GM12878 (cell line): ENCODE results near the gene NFKBIB. TPM values are rescaled to one million over a fixed set of nuclear protein-coding genes. Genes with fewer than 3 reads are reported as not detected.

Source experiments
- ATAC-seq: fragments of 200-7000 bp; cut with Tn5 transposase; 3 replicates; pipeline ENCODE4 v1.9.1; 2020; ENCODE audit warnings: mild to moderate bottlenecking, moderate library complexity
- BruUV-seq: library from RNA; stranded (reverse); fragments of 400-500 nt; replicated peaks from 2 replicates; lab custom pipeline; 2021; lab: Mats Ljungman, UMichigan
- CTCF ChIA-PET: fragments of 300-600 bp; sonication (Branson Sonifier 250); formaldehyde crosslinking; extraction: SDS; loops from one replicate; lab custom pipeline; 2021; ENCODE audit warnings: inconsistent platforms; lab: Yijun Ruan, JAX
- POLR2A ChIA-PET: fragments of 350-600 bp; formaldehyde crosslinking; extraction: SDS; loops from one replicate; lab custom pipeline; 2021; ENCODE audit warnings: inconsistent platforms; lab: Charles Lee
- RAD21 ChIA-PET: fragments of 300-600 bp; sonication (Branson Sonifier 250); formaldehyde crosslinking; loops from one replicate; lab custom pipeline; 2023; ENCODE audit warnings: antibody characterized with exemption; ENCODE audit not compliant: unreplicated experiment; lab: Charles Lee
- SMC1A ChIA-PET: fragments of 300-600 bp; sonication (Branson Sonifier 250); formaldehyde crosslinking; loops from one replicate; lab custom pipeline; 2023; ENCODE audit not compliant: unreplicated experiment, uncharacterized antibody; lab: Charles Lee
- DNase-seq: peaks from one replicate; pipeline ENCODE4 v3.0.0-alpha.2; 2011; ENCODE audit warnings: low read depth, low spot score
- FAIRE-seq: peaks from 3 replicates; lab custom pipeline; 2011; peaks lifted over from hg19 to GRCh38; lab: Jason Lieb, UNC
- H2AFZ ChIP-seq: 2 replicates; pipeline ENCODE4 v1.6.0; 2011; ENCODE audit warnings: low read depth, low read length, control low read depth; ENCODE audit not compliant: control insufficient read depth
- H3K27ac ChIP-seq: 2 replicates; pipeline ENCODE4 v1.5.1; 2011; ENCODE audit warnings: control low read depth; ENCODE audit not compliant: control insufficient read depth, insufficient read depth
- H3K27me3 ChIP-seq, 2 experiments: replicated peaks in 1 of 2; 2 replicates each; pipeline versions ENCODE4 v1.6.0 to v1.6.1; 2011; ENCODE audit warnings: low read length in 1 of 2; ENCODE audit not compliant: control insufficient read depth in 2 of 2, insufficient read depth in 2 of 2
- H3K36me3 ChIP-seq, 2 experiments: 2 replicates each; pipeline ENCODE4 v1.5.1; 2011; ENCODE audit warnings: low read length in 1 of 2; ENCODE audit not compliant: control insufficient read depth in 2 of 2, insufficient read depth in 2 of 2
- H3K4me1 ChIP-seq: 2 replicates; pipeline ENCODE4 v1.6.1; 2011; ENCODE audit warnings: mild to moderate bottlenecking, low read length, moderate library complexity, mixed read lengths; ENCODE audit not compliant: control insufficient read depth, insufficient read depth
- H3K4me2 ChIP-seq: 2 replicates; pipeline ENCODE4 v1.6.0; 2011; ENCODE audit warnings: control low read depth; ENCODE audit not compliant: control insufficient read depth, insufficient read depth
- H3K4me3 ChIP-seq: fragments of 200-600 bp; sonication (generic); 2 replicates; pipeline ENCODE4 v1.5.1; 2016
- H3K79me2 ChIP-seq: 2 replicates; pipeline ENCODE4 v1.6.0; 2011; ENCODE audit warnings: low read length; ENCODE audit not compliant: control insufficient read depth, insufficient read depth
- H3K9ac ChIP-seq: 2 replicates; pipeline ENCODE4 v1.8.0; 2011; ENCODE audit warnings: low read length, control low read depth, mixed read lengths; ENCODE audit not compliant: control insufficient read depth, insufficient read depth
- H3K9me3 ChIP-seq: replicated peaks from 3 replicates; pipeline ENCODE4 v1.5.1; 2011; ENCODE audit warnings: mild to moderate bottlenecking, low read length; ENCODE audit not compliant: control insufficient read depth, insufficient read depth
- H4K20me1 ChIP-seq: 2 replicates; pipeline ENCODE4 v1.6.0; 2011; ENCODE audit not compliant: control insufficient read depth, insufficient read depth
- ASH2L ChIP-seq: fragments of 300-600, 200-600 bp; sonication (generic); IDR thresholded peaks from 2 replicates; pipeline ENCODE4 v1.6.1; 2017; ENCODE audit warnings: low read depth, mild to moderate bottlenecking, borderline replicate concordance
- CEBPB ChIP-seq, 2 experiments: fragments of 150-350 bp in 1 of 2; IDR thresholded peaks; 2 replicates each; pipeline ENCODE4 v1.6.1; 2012 to 2014; ENCODE audit warnings: low read depth in 2 of 2, low read length in 2 of 2, borderline replicate concordance in 1 of 2, inconsistent platforms in 1 of 2
- FOS ChIP-seq: IDR thresholded peaks from 3 replicates; pipeline ENCODE4 v1.6.1; 2011; ENCODE audit warnings: borderline replicate concordance; ENCODE audit not compliant: insufficient read length; ENCODE audit errors: extremely low read depth
- IKZF2 ChIP-seq, 2 experiments: fragments of 450-650 bp; IDR thresholded peaks; 2 replicates each; pipeline ENCODE4 v1.6.1; 2017; ENCODE audit warnings: mild to moderate bottlenecking in 2 of 2, moderate library complexity in 2 of 2
- POLR2AphosphoS5 ChIP-seq: IDR thresholded peaks from 2 replicates; pipeline ENCODE4 v1.6.1; 2011; ENCODE audit warnings: mild to moderate bottlenecking, low read length, inconsistent platforms
- SIX5 ChIP-seq: IDR thresholded peaks from 2 replicates; pipeline ENCODE4 v1.6.1; 2011; ENCODE audit warnings: mild to moderate bottlenecking, low read depth, low read length, moderate library complexity; ENCODE audit not compliant: severe bottlenecking
- WGBS: methylation state at CpG from one replicate; pipeline ENCODE4 v1.1.6; 2016; ENCODE audit warnings: low lambda C conversion rate; ENCODE audit not compliant: insufficient replicate concordance, insufficient coverage; ENCODE audit errors: missing lambda C conversion rate; 5-methylcytosine and 5-hydroxymethylcytosine counted together
- in situ Hi-C: fragments of 300-500 bp; cut with MboI; formaldehyde crosslinking; loops from 9 replicates; pipeline ENCODE4 v1.14.3; 2018; ENCODE audit warnings: mixed read lengths
- intact Hi-C: fragments of 100-400 bp; cut with micrococcal nuclease; formaldehyde crosslinking; loops from one replicate; pipeline ENCODE4 v1.14.2; 2022; ENCODE audit not compliant: unreplicated experiment
- polyA plus RNA-seq, 11 experiments: library from polyadenylated mRNA; depleted of rRNA in 4 of 11; unstranded in 6 of 11; stranded (reverse) in 5 of 11; fragments of >200 nt; fragmentation: Nextera tagmentation in 4 of 11; fragmentation: Illumina TruSeq in 1 of 11; extraction: Ambion mirVana in 4 of 11; extraction: Trizol in 1 of 11; gene quantifications; 1 replicate in 1 of 11; 2 replicates in 10 of 11; pipeline versions ENCODE4 v1.2.1 to v1.2.3, GENCODE V29; 2011 to 2016; ENCODE audit warnings: inconsistent platforms in 2 of 11, missing spikeins in 2 of 11, low read depth in 1 of 11
- total RNA-seq, 4 experiments: library from RNA; depleted of rRNA in 3 of 4; stranded (reverse); fragments of >200 nt in 3 of 4; fragmentation: Illumina TruSeq in 1 of 4; extraction: Trizol in 1 of 4; gene quantifications; 2 replicates each; pipeline versions ENCODE4 v1.2.1 to v1.2.3, GENCODE V29; 2013 to 2021
- TF ChIP-seq, protein P1 (sequence below): IDR thresholded peaks from 2 replicates; pipeline ENCODE4 v1.6.1; 2012; ENCODE audit warnings: improper control_type of control experiment, low read depth, low read length; ENCODE audit not compliant: insufficient replicate concordance
- TF ChIP-seq, protein P2 (sequence below): fragments of 450-650 bp; IDR thresholded peaks from 2 replicates; pipeline ENCODE4 v1.6.1; 2017; ENCODE audit warnings: mild to moderate bottlenecking, moderate library complexity

NFKBIB gene
- total and polyA plus RNA-seq, 10 of the 15 experiments (the other 5 are each of a cell fraction or from before 2014, with no cell fraction given) = 1.2 to 60.9 (median 31.0) TPM

GRCh38 chr19:38894968-38895367, 4.8 kb upstream of the NFKBIB start:
- Histone ChIP-seq H3K27me3 (no peaks in the 10 kb centered on the region), H3K9me3 (no peaks in the 10 kb centered on the region), H4K20me1 (no peaks in the 10 kb centered on the region), H3K9ac (no peak overlapping the region), H2AFZ (no peak overlapping the region), H3K36me3 (no peaks in the 10 kb centered on the region; a peak in 1 of 4 replicates), H3K4me2 (no peak overlapping the region), H3K4me1 (peaks cover 5% of the 10 kb centered on the region), H3K27ac (no peak overlapping the region), H3K4me3 (no peak overlapping the region), H3K79me2 (peaks cover 1% of the 10 kb centered on the region)
- RAD21 ChIA-PET = no interaction called here
- BruUV-seq = no TSS peak
- CTCF ChIA-PET = interaction anchor here (0.6 kb wide), 1 partner anchor 35 kb away, joined by 3 read pairs; no protein-coding TSS in a partner anchor
- SMC1A ChIA-PET = no interaction called here
- POLR2A ChIA-PET = interaction anchor here (0.6 kb wide), 1 partner anchor 31 kb away, joined by 4 read pairs; no protein-coding TSS in a partner anchor
- no peak for FAIRE-seq
- WGBS = 31% methylated on average over 8 of the region's 9 CpGs
- no peak for DNase-seq
- no peak for TF ChIP-seq ASH2L
- TF ChIP-seq, protein P1, sequence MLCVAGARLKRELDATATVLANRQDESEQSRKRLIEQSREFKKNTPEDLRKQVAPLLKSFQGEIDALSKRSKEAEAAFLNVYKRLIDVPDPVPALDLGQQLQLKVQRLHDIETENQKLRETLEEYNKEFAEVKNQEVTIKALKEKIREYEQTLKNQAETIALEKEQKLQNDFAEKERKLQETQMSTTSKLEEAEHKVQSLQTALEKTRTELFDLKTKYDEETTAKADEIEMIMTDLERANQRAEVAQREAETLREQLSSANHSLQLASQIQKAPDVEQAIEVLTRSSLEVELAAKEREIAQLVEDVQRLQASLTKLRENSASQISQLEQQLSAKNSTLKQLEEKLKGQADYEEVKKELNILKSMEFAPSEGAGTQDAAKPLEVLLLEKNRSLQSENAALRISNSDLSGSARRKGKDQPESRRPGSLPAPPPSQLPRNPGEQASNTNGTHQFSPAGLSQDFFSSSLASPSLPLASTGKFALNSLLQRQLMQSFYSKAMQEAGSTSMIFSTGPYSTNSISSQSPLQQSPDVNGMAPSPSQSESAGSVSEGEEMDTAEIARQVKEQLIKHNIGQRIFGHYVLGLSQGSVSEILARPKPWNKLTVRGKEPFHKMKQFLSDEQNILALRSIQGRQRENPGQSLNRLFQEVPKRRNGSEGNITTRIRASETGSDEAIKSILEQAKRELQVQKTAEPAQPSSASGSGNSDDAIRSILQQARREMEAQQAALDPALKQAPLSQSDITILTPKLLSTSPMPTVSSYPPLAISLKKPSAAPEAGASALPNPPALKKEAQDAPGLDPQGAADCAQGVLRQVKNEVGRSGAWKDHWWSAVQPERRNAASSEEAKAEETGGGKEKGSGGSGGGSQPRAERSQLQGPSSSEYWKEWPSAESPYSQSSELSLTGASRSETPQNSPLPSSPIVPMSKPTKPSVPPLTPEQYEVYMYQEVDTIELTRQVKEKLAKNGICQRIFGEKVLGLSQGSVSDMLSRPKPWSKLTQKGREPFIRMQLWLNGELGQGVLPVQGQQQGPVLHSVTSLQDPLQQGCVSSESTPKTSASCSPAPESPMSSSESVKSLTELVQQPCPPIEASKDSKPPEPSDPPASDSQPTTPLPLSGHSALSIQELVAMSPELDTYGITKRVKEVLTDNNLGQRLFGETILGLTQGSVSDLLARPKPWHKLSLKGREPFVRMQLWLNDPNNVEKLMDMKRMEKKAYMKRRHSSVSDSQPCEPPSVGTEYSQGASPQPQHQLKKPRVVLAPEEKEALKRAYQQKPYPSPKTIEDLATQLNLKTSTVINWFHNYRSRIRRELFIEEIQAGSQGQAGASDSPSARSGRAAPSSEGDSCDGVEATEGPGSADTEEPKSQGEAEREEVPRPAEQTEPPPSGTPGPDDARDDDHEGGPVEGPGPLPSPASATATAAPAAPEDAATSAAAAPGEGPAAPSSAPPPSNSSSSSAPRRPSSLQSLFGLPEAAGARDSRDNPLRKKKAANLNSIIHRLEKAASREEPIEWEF = no peak
- TF ChIP-seq, protein P2, sequence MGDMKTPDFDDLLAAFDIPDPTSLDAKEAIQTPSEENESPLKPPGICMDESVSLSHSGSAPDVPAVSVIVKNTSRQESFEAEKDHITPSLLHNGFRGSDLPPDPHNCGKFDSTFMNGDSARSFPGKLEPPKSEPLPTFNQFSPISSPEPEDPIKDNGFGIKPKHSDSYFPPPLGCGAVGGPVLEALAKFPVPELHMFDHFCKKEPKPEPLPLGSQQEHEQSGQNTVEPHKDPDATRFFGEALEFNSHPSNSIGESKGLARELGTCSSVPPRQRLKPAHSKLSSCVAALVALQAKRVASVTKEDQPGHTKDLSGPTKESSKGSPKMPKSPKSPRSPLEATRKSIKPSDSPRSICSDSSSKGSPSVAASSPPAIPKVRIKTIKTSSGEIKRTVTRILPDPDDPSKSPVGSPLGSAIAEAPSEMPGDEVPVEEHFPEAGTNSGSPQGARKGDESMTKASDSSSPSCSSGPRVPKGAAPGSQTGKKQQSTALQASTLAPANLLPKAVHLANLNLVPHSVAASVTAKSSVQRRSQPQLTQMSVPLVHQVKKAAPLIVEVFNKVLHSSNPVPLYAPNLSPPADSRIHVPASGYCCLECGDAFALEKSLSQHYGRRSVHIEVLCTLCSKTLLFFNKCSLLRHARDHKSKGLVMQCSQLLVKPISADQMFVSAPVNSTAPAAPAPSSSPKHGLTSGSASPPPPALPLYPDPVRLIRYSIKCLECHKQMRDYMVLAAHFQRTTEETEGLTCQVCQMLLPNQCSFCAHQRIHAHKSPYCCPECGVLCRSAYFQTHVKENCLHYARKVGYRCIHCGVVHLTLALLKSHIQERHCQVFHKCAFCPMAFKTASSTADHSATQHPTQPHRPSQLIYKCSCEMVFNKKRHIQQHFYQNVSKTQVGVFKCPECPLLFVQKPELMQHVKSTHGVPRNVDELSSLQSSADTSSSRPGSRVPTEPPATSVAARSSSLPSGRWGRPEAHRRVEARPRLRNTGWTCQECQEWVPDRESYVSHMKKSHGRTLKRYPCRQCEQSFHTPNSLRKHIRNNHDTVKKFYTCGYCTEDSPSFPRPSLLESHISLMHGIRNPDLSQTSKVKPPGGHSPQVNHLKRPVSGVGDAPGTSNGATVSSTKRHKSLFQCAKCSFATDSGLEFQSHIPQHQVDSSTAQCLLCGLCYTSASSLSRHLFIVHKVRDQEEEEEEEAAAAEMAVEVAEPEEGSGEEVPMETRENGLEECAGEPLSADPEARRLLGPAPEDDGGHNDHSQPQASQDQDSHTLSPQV = no peak
- no peak for TF ChIP-seq FOS
- TF ChIP-seq SIX5 = no peak
- no peak for TF ChIP-seq POLR2AphosphoS5
- TF ChIP-seq CEBPB (IDR thresholded peaks at IDR 0.05; ENCODE audit: borderline replicate concordance in 1 of 2, low read depth in 2 of 2, low read length in 2 of 2) = no peak
- TF ChIP-seq IKZF2 (IDR thresholded peaks at IDR 0.05) = no peak
- ATAC-seq = no peak
- in situ Hi-C loops = no loop called here
- intact Hi-C loops = no loop called here
